ENCODE results near the gene SLC36A4.
"Not testable (repeated sequence)": the region's sequence is repeated elsewhere in the genome, so short reads cannot be mapped to it uniquely, and the experiment has no call there.

Gene SLC36A4

DNA sequence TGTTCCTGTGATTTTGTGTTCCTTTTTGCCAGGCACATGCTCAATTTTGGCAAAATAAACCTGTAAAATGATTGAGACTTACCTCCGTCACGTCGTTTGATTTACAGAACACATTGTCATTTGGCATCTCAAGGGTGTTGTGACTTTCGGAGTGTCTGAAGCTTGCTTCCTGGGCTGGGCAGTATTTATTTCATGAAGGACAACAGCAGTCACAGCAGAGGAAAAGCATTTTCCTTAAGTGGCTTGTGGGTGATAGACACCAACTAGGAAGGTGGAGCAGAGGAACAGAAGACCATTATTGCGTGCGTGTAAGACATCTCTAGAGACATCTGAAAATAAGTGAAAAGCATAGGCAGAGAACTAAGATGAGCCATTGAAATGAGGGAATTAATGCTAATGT lies 80.2 kb downstream of the SLC36A4 start:
- DNase-seq (ENCODE audit: extremely low read depth, insufficient read length), result no peak
- no peaks in the 10 kb centered on the region for H3K36me3 ChIP-seq (ENCODE audit: control insufficient read depth, insufficient read depth, low read length)
- TF ChIP-seq, protein P1, sequence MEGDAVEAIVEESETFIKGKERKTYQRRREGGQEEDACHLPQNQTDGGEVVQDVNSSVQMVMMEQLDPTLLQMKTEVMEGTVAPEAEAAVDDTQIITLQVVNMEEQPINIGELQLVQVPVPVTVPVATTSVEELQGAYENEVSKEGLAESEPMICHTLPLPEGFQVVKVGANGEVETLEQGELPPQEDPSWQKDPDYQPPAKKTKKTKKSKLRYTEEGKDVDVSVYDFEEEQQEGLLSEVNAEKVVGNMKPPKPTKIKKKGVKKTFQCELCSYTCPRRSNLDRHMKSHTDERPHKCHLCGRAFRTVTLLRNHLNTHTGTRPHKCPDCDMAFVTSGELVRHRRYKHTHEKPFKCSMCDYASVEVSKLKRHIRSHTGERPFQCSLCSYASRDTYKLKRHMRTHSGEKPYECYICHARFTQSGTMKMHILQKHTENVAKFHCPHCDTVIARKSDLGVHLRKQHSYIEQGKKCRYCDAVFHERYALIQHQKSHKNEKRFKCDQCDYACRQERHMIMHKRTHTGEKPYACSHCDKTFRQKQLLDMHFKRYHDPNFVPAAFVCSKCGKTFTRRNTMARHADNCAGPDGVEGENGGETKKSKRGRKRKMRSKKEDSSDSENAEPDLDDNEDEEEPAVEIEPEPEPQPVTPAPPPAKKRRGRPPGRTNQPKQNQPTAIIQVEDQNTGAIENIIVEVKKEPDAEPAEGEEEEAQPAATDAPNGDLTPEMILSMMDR (IDR thresholded peaks at IDR 0.05; ENCODE audit: insufficient read depth, low read length, poor library complexity, severe bottlenecking), result no peak
- no peak overlapping the region for H3K4me3 ChIP-seq (replicated peaks; ENCODE audit: low read depth, low read length)
- no peaks in the 10 kb centered on the region; the same call in 1 of the 2 replicates for H3K27me3 ChIP-seq (replicated peaks; ENCODE audit: control insufficient read depth, insufficient read depth, low read length)

DNA sequence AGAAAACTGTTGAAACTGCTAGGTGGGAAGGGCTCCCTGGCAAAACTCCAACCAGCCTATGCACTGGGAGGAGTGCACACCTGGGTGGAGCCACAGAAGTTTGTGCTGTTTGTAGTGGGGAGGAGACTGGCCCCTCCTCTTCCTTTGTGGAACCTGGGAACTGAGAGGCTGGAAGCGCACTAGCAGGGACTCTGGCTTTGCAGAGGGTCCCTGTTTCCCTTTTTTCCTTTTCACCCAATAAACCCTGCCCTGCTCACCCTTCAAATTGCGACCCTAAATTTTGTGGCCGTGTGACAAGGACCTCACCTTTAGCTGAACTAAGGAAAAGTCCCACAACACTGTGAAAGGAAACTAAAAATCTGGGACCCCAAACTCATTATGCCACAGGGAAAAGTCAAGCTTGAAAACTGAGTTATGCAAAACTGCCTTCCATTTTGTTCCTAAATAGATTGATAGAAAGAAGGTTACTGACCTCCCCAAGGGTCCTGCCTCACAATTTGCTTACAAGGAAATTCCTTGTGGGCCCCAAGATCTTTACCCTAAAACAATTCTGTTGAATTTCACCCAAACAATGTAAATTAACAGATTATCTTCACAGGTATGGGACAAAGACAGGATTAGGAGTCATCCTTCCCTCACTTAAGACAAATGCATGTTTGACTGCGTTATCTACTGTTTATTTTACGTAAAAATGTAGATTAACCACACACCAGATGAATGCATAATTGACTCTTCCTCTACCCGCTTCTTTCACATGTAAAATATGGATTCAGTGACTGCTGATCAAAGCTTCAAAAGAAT lies 81.0 kb downstream of the SLC36A4 start:
- H3K27me3 ChIP-seq (replicated peaks; ENCODE audit: control insufficient read depth, insufficient read depth, low read length), result no peaks in the 10 kb centered on the region; the same call in 1 of the 2 replicates
- TF ChIP-seq, protein P1 (IDR thresholded peaks at IDR 0.05; ENCODE audit: insufficient read depth, low read length, poor library complexity, severe bottlenecking), result no peak
- H3K36me3 ChIP-seq (ENCODE audit: control insufficient read depth, insufficient read depth, low read length), result no peaks in the 10 kb centered on the region
- DNase-seq (ENCODE audit: extremely low read depth, insufficient read length), result no peak
- H3K4me3 ChIP-seq (replicated peaks; ENCODE audit: low read depth, low read length), result no peak overlapping the region

DNA sequence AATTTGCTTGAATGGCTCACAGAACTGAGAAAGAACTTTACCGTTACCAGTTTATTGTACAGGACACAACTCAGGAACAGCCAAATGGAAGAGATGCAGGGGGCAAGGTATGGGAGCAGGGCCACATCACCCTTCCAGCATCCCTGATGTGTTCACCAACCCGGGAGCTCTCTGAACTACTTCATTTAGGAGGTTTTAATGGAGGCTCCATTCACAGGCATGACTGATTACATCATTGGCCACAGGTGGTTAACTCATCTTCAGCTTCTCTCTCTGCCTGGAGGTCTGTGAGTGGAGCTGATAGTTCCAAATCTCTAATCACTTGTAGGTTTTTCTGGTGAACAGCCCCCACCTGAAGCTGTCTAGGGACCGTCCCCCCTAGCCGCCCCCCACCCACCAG lies 83.5 kb downstream of the SLC36A4 start:
- Histone ChIP-seq H3K36me3 (ENCODE audit: control insufficient read depth, insufficient read depth, low read length) (no peaks in the 10 kb centered on the region), H3K4me3 (replicated peaks; ENCODE audit: low read depth, low read length) (no peak overlapping the region), H3K27me3 (replicated peaks; ENCODE audit: control insufficient read depth, insufficient read depth, low read length) (no peaks in the 10 kb centered on the region; the same call in 1 of the 2 replicates)
- TF ChIP-seq, protein P1 (IDR thresholded peaks at IDR 0.05; ENCODE audit: insufficient read depth, low read length, poor library complexity, severe bottlenecking), result no peak
- no peak for DNase-seq (ENCODE audit: extremely low read depth, insufficient read length)

DNA sequence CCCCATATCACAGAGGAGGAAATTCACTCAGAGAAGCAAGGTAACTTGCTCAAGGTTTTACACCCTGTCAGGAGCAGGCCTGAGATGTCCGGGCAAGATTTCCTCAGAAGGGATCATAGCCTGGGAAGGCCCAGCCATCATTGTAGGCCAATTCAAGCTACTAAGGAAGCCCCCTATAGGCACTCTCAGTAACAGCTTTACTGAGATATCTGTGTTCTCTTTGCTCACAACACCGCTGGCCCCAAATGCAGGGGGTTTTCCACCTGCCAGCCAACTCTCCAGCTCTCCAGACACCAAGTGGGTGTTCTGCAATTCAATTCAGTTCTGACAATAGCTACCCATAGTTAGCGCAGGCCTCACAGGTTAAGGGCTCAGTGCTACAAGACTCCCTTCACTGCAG lies 84.0 kb downstream of the SLC36A4 start:
- DNase-seq (ENCODE audit: extremely low read depth, insufficient read length), result no peak
- Histone ChIP-seq H3K36me3 (ENCODE audit: control insufficient read depth, insufficient read depth, low read length) (no peaks in the 10 kb centered on the region), H3K4me3 (replicated peaks; ENCODE audit: low read depth, low read length) (no peak overlapping the region), H3K27me3 (replicated peaks; ENCODE audit: control insufficient read depth, insufficient read depth, low read length) (no peaks in the 10 kb centered on the region; the same call in 1 of the 2 replicates)
- TF ChIP-seq, protein P1 (IDR thresholded peaks at IDR 0.05; ENCODE audit: insufficient read depth, low read length, poor library complexity, severe bottlenecking), result no peak

DNA sequence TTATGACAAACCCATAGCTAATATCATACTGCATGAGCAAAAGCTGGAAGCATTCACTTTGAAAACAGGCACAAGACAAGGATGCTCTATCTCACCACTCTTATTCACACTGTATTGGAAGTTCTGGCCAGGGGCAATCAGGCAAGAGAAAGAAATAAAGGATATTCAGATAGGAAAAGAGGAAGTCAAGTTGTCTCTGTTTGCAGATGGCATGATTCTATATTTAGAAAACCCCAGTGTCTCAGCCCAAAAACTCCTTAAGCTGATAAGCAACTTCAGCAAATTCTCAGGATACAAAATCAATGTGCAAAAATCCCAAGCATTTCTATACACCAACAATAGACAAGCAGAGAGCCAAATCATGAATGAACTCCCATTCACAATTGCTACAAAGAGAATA lies 86.6 kb downstream of the SLC36A4 start:
- DNase-seq (ENCODE audit: extremely low read depth, insufficient read length); H3K4me3 ChIP-seq (replicated peaks; ENCODE audit: low read depth, low read length); H3K36me3 ChIP-seq (ENCODE audit: control insufficient read depth, insufficient read depth, low read length); H3K27me3 ChIP-seq (replicated peaks; ENCODE audit: control insufficient read depth, insufficient read depth, low read length): not testable (repeated sequence)

DNA sequence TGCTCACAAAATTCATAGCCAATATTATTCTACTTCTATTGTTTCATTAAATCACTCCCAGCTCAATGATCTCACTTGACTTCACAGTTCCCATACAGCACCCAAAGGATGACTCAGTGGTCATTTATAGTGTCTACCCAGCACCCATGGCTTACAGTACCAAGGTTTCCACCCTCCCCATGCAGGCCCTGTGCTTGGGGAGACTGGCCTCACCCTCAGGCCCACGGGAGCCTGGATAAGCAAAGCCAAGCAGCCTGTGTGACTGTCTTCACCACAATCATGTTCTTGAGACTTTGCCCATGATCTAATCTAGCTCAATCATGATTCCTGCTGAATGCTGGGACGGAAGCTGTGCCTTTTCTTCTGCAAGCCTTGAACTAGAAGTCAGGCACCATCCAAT lies 97.6 kb downstream of the SLC36A4 start:
- no peaks in the 10 kb centered on the region for H3K27me3 ChIP-seq (replicated peaks; ENCODE audit: control insufficient read depth, insufficient read depth, low read length)
- TF ChIP-seq, protein P1 (IDR thresholded peaks at IDR 0.05; ENCODE audit: insufficient read depth, low read length, poor library complexity, severe bottlenecking), result no peak
- no peaks in the 10 kb centered on the region for H3K36me3 ChIP-seq (ENCODE audit: control insufficient read depth, insufficient read depth, low read length)
- no peak for DNase-seq (ENCODE audit: extremely low read depth, insufficient read length)
- H3K4me3 ChIP-seq (replicated peaks; ENCODE audit: low read depth, low read length), result no peak overlapping the region

All from GM06990 (cell line).